Testis (tissue), 2 donors: ENCODE results near the gene C21orf91.

ENCODE experiments used
- CTCF ChIP-seq, 3 experiments: fragments of 450-650 bp in 2 of 3; fragments of 200-600 bp in 1 of 3; sonication (generic) in 1 of 3; IDR thresholded peaks; one replicate each; pipeline ENCODE4 v1.5.1; 2016 to 2019; ENCODE audit warnings: antibody characterized with exemption in 3 of 3, mild to moderate bottlenecking in 2 of 3, moderate library complexity in 1 of 3
- POLR2A ChIP-seq: fragments of 450-650 bp; IDR thresholded peaks from one replicate; pipeline ENCODE4 v1.6.1; 2017; ENCODE audit warnings: antibody characterized with exemption, mild to moderate bottlenecking, moderate library complexity

- TF ChIP-seq CTCF (IDR thresholded peaks at IDR 0.05) (no peak), POLR2A (no peak)
Observed at GRCh38 chr21:17805966-17806365, 13.2 kb downstream of the C21orf91 start.
